ENCODE measurements around the gene ZNF330.

The ZNF330 gene

GRCh38 chr4:141246683-141247429 is 26.2 kb downstream of the ZNF330 start:
- no peak overlapping the region for H2AFZ ChIP-seq (ENCODE audit: low read length)
- peaks cover 11% of the 10 kb centered on the region; the same call in 1 of the 2 replicates for H3K4me1 ChIP-seq (ENCODE audit: low read length)
- H3K36me3 ChIP-seq (replicated peaks; ENCODE audit: insufficient read depth, low read length) = no peaks in the 10 kb centered on the region
- no peaks in the 10 kb centered on the region for H3K27me3 ChIP-seq (replicated peaks; ENCODE audit: insufficient read depth, low read length)
- H3F3A ChIP-seq (ENCODE audit: insufficient read depth, low read length) = no peaks in the 10 kb centered on the region
- H3K4me2 ChIP-seq (ENCODE audit: low read depth, low read length) = 0 out of 2 replicates have a peak overlapping the region, but pooled peaks have one; percentile 37
- H3K79me2 ChIP-seq (ENCODE audit: low read length) = no peaks in the 10 kb centered on the region
- H3K9me2 ChIP-seq (replicated peaks; ENCODE audit: insufficient read depth, low read length) = no peaks in the 10 kb centered on the region
- no peak overlapping the region for H3K9ac ChIP-seq (ENCODE audit: low read length)
- no peaks in the 10 kb centered on the region for H3K9me3 ChIP-seq (replicated peaks; ENCODE audit: insufficient read depth, low read length)
- H4K20me1 ChIP-seq (ENCODE audit: insufficient read depth, low read length) = no peaks in the 10 kb centered on the region
- no peak for DNase-seq
- no peak overlapping the region for H3K4me3 ChIP-seq (ENCODE audit: low read length)
- H3K27ac ChIP-seq (ENCODE audit: low read length) = no peak overlapping the region
- no peak for TF ChIP-seq CTCF (IDR thresholded peaks at IDR 0.05; ENCODE audit: low read length)
- no peak for TF ChIP-seq EZH2 (optimal IDR thresholded peaks at IDR 0.05; ENCODE audit: low read depth, low read length)
- no peak for TF ChIP-seq EZH2phosphoT487 (IDR thresholded peaks at IDR 0.05; ENCODE audit: low read length)

- TF ChIP-seq EZH2phosphoT487 (IDR thresholded peaks at IDR 0.05; ENCODE audit: low read length) = no peak
- no peak for TF ChIP-seq EZH2 (optimal IDR thresholded peaks at IDR 0.05; ENCODE audit: low read depth, low read length)
- TF ChIP-seq CTCF (IDR thresholded peaks at IDR 0.05; ENCODE audit: low read length) = no peak
- Histone ChIP-seq H3K27ac (ENCODE audit: low read length) (no peak overlapping the region), H3K9ac (ENCODE audit: low read length) (no peak overlapping the region), H3K36me3 (replicated peaks; ENCODE audit: insufficient read depth, low read length) (no peaks in the 10 kb centered on the region), H3K9me2 (replicated peaks; ENCODE audit: insufficient read depth, low read length) (no peaks in the 10 kb centered on the region), H3K27me3 (replicated peaks; ENCODE audit: insufficient read depth, low read length) (no peaks in the 10 kb centered on the region), H3K4me3 (ENCODE audit: low read length) (no peak overlapping the region), H3K4me2 (ENCODE audit: low read depth, low read length) (no peak overlapping the region), H3K4me1 (ENCODE audit: low read length) (peaks cover 11% of the 10 kb centered on the region; the same call in 1 of the 2 replicates), H4K20me1 (ENCODE audit: insufficient read depth, low read length) (no peaks in the 10 kb centered on the region), H2AFZ (ENCODE audit: low read length) (no peak overlapping the region), H3K9me3 (replicated peaks; ENCODE audit: insufficient read depth, low read length) (no peaks in the 10 kb centered on the region), H3F3A (ENCODE audit: insufficient read depth, low read length) (no peaks in the 10 kb centered on the region), H3K79me2 (ENCODE audit: low read length) (no peaks in the 10 kb centered on the region)
- no peak for DNase-seq
These were observed 26.7 kb downstream of the ZNF330 start for GRCh38 chr4:141247430-141247780.

- Histone ChIP-seq H3K79me2 (ENCODE audit: low read length) (no peaks in the 10 kb centered on the region), H3K9me2 (replicated peaks; ENCODE audit: insufficient read depth, low read length) (no peaks in the 10 kb centered on the region), H3K4me1 (ENCODE audit: low read length) (peaks cover 11% of the 10 kb centered on the region; the same call in 1 of the 2 replicates), H3F3A (ENCODE audit: insufficient read depth, low read length) (no peaks in the 10 kb centered on the region), H3K9ac (ENCODE audit: low read length) (no peak overlapping the region), H3K36me3 (replicated peaks; ENCODE audit: insufficient read depth, low read length) (no peaks in the 10 kb centered on the region), H3K9me3 (replicated peaks; ENCODE audit: insufficient read depth, low read length) (no peaks in the 10 kb centered on the region), H3K4me2 (ENCODE audit: low read depth, low read length) (no peak overlapping the region), H3K27ac (ENCODE audit: low read length) (no peak overlapping the region), H3K27me3 (replicated peaks; ENCODE audit: insufficient read depth, low read length) (no peaks in the 10 kb centered on the region), H3K4me3 (ENCODE audit: low read length) (no peak overlapping the region), H2AFZ (ENCODE audit: low read length) (no peak overlapping the region), H4K20me1 (ENCODE audit: insufficient read depth, low read length) (no peaks in the 10 kb centered on the region)
- TF ChIP-seq EZH2phosphoT487 (IDR thresholded peaks at IDR 0.05; ENCODE audit: low read length) (no peak), CTCF (IDR thresholded peaks at IDR 0.05; ENCODE audit: low read length) (no peak), EZH2 (optimal IDR thresholded peaks at IDR 0.05; ENCODE audit: low read depth, low read length) (no peak)
- no peak for DNase-seq
These were observed 27.3 kb downstream of the ZNF330 start for GRCh38 chr4:141248029-141248428.
